KOPT-K1 (cell line): Measurements from ENCODE around the gene CNGA2.
"Not testable (repeated sequence)": the region's sequence is repeated elsewhere in the genome, so short reads cannot be mapped to it uniquely, and the experiment has no call there.

Source experiments
- H3K27ac ChIP-seq: fragments of 200-600 bp; sonication (generic); 2 replicates; pipeline ENCODE4 v1.5.1; 2016; ENCODE audit warnings: antibody characterized with exemption, mild to moderate bottlenecking, low read depth, low read length; ENCODE audit not compliant: poor library complexity, severe bottlenecking
- H3K36me3 ChIP-seq: fragments of 200-600 bp; sonication (generic); 2 replicates; pipeline ENCODE4 v1.5.1; 2017; ENCODE audit warnings: antibody characterized with exemption, mild to moderate bottlenecking, low read length, moderate library complexity; ENCODE audit not compliant: insufficient read depth
- H3K9me3 ChIP-seq: fragments of 200-600 bp; sonication (generic); 2 replicates; pipeline ENCODE4 v1.5.1; 2017; ENCODE audit warnings: antibody characterized with exemption, low read length, mild to moderate bottlenecking; ENCODE audit not compliant: insufficient read depth, poor library complexity, severe bottlenecking

Gene CNGA2

GRCh38 chrX:151734446-151734845 lies at the start of gene CNGA2:
TSS of gene CNGA2 (plus strand) at chrX:151734746. CDS start at chrX:151738484, 3,738 bp downstream.
- Histone ChIP-seq H3K9me3 (no peaks in the 10 kb centered on the region), H3K27ac (no peak within 1 kb of the TSS), H3K36me3 (no peaks in the 10 kb centered on the region)

- no peaks in the 10 kb centered on the region for H3K36me3 ChIP-seq
- no peak overlapping the region for H3K27ac ChIP-seq
- H3K9me3 ChIP-seq, result no peaks in the 10 kb centered on the region
These were observed 46.9 kb upstream of the CNGA2 start for GRCh38 chrX:151687635-151688034.

GRCh38 chrX:151688695-151689094 lies 45.9 kb upstream of the CNGA2 start:
- H3K9me3 ChIP-seq, result no peaks in the 10 kb centered on the region
- no peak overlapping the region for H3K27ac ChIP-seq
- H3K36me3 ChIP-seq, result no peaks in the 10 kb centered on the region

- Histone ChIP-seq H3K9me3 (no peaks in the 10 kb centered on the region), H3K36me3 (no peaks in the 10 kb centered on the region)
These were observed 41.7 kb upstream of the CNGA2 start for GRCh38 chrX:151692825-151693224.

GRCh38 chrX:151694121-151694520 lies 40.4 kb upstream of the CNGA2 start:
- Histone ChIP-seq H3K9me3 (no peaks in the 10 kb centered on the region), H3K27ac (no peak overlapping the region), H3K36me3 (no peaks in the 10 kb centered on the region)

More at GRCh38 chrX:151692825-151693224, 41.7 kb upstream of the CNGA2 start:
- no peak overlapping the region for H3K27ac ChIP-seq

GRCh38 chrX:151694661-151695582 lies 39.6 kb upstream of the CNGA2 start, which contains the start of gene PRRG3:
TSS of gene PRRG3 (plus strand) at chrX:151695458. CDS start at chrX:151698815, 3,357 bp downstream.
- no peak within 1 kb of the TSS for H3K27ac ChIP-seq
- no peaks in the 10 kb centered on the region for H3K9me3 ChIP-seq

GRCh38 chrX:151695583-151696340 lies 38.8 kb upstream of the CNGA2 start:
- Histone ChIP-seq H3K9me3 (no peaks in the 10 kb centered on the region), H3K27ac (no peak overlapping the region), H3K36me3 (no peaks in the 10 kb centered on the region)

More at GRCh38 chrX:151694661-151695582, 39.6 kb upstream of the CNGA2 start, which contains the start of gene PRRG3:
- no peaks in the 10 kb centered on the region for H3K36me3 ChIP-seq

GRCh38 chrX:151697082-151697481 lies 37.5 kb upstream of the CNGA2 start:
- not testable (repeated sequence) for H3K9me3 ChIP-seq, H3K36me3 ChIP-seq, H3K27ac ChIP-seq

- H3K9me3 ChIP-seq, result no peaks in the 10 kb centered on the region
- H3K27ac ChIP-seq, result no peak overlapping the region
- H3K36me3 ChIP-seq, result no peaks in the 10 kb centered on the region
These were observed 37.0 kb upstream of the CNGA2 start for GRCh38 chrX:151697522-151697921.

GRCh38 chrX:151698485-151698884 lies 36.1 kb upstream of the CNGA2 start:
- no peaks in the 10 kb centered on the region for H3K36me3 ChIP-seq
- no peaks in the 10 kb centered on the region for H3K9me3 ChIP-seq
- no peak overlapping the region for H3K27ac ChIP-seq

- no peak overlapping the region for H3K27ac ChIP-seq
- H3K36me3 ChIP-seq, result no peaks in the 10 kb centered on the region
- no peaks in the 10 kb centered on the region for H3K9me3 ChIP-seq
These were observed 34.8 kb upstream of the CNGA2 start for GRCh38 chrX:151699746-151700145.

- Histone ChIP-seq H3K9me3 (no peaks in the 10 kb centered on the region), H3K36me3 (no peaks in the 10 kb centered on the region), H3K27ac (no peak overlapping the region)
These were observed 34.0 kb upstream of the CNGA2 start for GRCh38 chrX:151700581-151700980.

GRCh38 chrX:151701071-151701470 lies 33.5 kb upstream of the CNGA2 start:
- H3K9me3 ChIP-seq, result no peaks in the 10 kb centered on the region
- H3K27ac ChIP-seq, result no peak overlapping the region
- H3K36me3 ChIP-seq, result no peaks in the 10 kb centered on the region

- Histone ChIP-seq H3K36me3 (no peaks in the 10 kb centered on the region), H3K27ac (no peak overlapping the region), H3K9me3 (no peaks in the 10 kb centered on the region)
These were observed 33.0 kb upstream of the CNGA2 start for GRCh38 chrX:151701531-151701930.

- no peak overlapping the region for H3K27ac ChIP-seq
- H3K36me3 ChIP-seq, result no peaks in the 10 kb centered on the region
- no peaks in the 10 kb centered on the region for H3K9me3 ChIP-seq
These were observed 32.4 kb upstream of the CNGA2 start for GRCh38 chrX:151702026-151702714.
